T-helper 2 cell (primary cell): ENCODE measurements around the gene KNG1.

Experiments used
- DNase-seq, 5 experiments: peaks; one replicate each; pipeline versions ENCODE4 v3.0.0 to v3.0.0-alpha.2; 2012 to 2022

Gene KNG1

GRCh38 chr3:186779204-186779603, 62.0 kb downstream of the KNG1 start:
- no peak for DNase-seq

GRCh38 chr3:186782542-186783057, 65.4 kb downstream of the KNG1 start:
- peak in 1 of 5 experiments; percentile 70 for DNase-seq

DNA sequence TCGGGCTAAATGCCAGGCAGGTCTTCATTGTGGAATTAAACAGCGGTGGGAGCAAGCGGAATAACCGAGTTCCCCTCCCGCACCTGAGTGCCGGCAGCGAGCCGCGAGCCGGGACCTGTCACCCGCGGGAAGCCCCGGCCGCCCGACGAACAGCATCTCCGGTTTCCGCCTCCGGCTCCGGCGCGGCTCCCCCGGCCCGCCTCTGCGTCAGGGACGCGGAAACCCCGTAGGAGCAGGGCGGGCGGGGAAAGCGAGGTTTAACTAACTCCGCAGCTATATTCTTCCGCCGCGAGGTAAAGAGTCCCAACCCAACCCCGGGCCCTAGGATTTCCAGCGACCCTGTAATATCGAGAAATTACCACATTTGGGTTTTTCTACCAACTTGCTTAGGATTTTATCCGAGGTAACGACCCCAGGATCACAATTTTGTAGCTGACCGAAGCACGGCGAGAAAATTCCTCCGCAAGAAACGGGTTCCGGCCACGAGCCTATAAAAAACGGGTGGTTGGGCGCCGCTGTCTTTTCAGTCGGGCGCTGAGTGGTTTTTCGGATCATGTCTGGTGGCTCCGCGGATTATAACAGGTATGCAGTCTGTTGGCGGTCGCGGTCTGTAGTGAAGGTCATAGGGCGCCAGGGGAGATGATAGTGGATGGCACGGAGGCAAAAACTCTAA, 66.0 kb downstream of the KNG1 start, which contains the start of gene EIF4A2:
Gene EIF4A2, plus strand, starts transcription at position 520 of the 673 bp plus-strand sequence. Its CDS starts 34 bp downstream, at position 554.
- peak; percentile 83 to 95 (median 89) for DNase-seq

DNA sequence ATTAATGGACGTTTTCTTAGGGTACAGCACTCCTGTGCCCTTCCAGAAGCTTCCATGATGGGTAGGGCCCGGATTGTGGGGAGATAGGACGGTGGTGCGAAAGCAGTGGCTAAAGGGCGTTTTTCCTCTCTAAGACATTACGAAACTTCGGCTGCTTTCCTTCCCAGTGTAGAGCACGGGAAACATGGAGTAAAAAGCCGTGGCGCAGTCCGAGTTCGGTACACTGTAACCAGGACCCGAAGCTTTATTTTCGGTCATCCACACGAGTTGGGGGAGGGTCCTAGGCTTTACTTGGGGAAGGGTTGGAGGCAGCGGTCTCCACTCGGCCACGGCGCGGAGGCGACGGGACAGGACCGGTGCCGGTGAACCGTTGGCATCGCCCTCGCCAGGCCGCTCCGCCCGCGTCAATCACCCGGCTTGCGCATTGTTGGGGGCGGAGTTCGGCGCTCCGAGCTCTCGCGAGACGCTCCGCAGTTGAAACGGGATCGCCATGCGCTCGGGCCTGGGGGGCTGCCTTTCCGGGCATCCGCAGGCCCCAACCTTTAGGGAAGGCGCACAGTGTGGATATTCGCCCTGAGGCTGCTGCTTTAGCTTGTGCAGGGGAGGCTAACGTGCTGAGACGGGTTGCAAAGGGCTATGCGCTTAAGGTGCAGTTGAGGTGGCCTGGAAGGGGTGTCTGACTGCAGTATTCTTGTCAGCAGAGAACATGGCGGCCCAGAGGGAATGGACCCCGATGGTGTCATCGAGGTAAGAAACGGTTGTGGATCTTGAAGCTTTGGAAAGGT, 66.8 kb downstream of the KNG1 start:
- peak; percentile 48 to 91 (median 74) for DNase-seq

- no peak for DNase-seq
These were observed 67.8 kb downstream of the KNG1 start for GRCh38 chr3:186784820-186785494.

DNA sequence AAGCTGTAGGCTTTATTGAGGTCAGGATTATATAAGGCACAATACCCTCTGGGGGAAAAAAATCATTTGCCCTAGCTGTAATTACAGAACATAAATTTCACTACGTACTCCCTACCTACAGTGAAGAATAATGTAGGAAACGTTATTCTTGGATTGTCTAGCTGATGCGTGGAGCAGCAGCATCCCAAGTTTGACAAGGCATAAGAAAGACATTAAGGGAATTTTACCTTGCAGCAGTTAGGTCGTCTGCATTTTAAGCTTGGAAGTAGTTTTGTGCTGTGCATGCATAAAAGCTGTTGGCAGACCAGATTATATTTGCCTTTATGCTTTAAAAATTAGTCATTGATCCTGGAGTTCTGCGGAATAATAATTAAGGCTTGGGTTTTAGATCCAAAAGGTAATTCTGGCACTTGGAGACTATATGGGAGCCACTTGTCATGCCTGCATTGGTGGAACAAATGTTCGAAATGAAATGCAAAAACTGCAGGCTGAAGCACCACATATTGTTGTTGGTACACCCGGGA, 68.4 kb downstream of the KNG1 start:
- no peak for DNase-seq

- DNase-seq = no peak
These were observed 69.8 kb downstream of the KNG1 start for GRCh38 chr3:186786922-186787321.

DNA sequence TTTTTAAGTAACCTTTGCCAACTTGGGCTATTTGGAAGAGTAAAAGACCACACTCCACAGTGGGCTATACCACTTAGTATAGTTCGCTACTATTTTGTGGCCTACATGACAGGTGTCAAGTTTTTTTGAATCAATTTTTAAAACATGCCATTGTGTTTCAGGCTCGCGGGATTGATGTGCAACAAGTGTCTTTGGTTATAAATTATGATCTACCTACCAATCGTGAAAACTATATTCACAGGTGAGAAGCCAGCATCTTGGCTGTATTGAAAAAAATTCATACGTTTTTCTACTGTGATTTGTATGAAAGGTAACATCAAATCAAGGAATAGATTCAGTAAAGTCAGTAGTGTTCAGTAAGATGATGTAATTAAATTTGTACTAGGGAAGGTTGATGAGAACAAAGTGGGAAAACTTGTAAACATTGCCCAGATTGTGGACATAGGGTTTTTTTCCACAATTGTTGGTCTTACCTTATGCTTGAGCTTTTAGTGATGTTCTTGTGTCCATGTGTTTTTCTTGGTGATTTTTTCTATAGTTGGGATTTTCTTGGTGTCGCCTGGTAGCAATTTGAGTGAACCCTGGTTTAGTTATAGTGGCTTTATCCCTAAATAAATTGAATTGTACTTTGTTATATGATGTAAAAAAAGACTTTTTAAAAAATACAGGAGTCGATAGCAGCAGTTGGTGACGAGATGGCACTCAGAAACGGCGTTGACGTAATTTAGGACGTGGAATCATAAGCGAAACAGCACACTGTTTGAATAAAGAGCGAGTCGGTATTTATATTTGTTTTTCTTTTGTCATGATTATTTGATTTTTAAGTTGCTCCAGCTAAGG, 70.7 kb downstream of the KNG1 start:
- no peak for DNase-seq

GRCh38 chr3:186788482-186789370, 71.6 kb downstream of the KNG1 start:
- DNase-seq = peak in 1 of 5 experiments; percentile 50

GRCh38 chr3:186789554-186790260, 72.5 kb downstream of the KNG1 start:
- no peak for DNase-seq

- no peak for DNase-seq
These were observed 73.3 kb downstream of the KNG1 start for GRCh38 chr3:186790261-186790981.
